Measurements from ENCODE around the gene TM9SF2.
"Not testable (repeated sequence)": the region's sequence is repeated elsewhere in the genome, so short reads cannot be mapped to it uniquely, and the experiment has no call there.

TM9SF2 gene

GRCh38 chr13:99536023-99536422 lies 34.8 kb downstream of the TM9SF2 start:
- DNase-seq (ENCODE audit: low spot score): no peak

- no peak for DNase-seq (ENCODE audit: low spot score)
Measured at GRCh38 chr13:99540530-99540929, 39.3 kb downstream of the TM9SF2 start.

- DNase-seq (ENCODE audit: low spot score): no peak
Measured at GRCh38 chr13:99542788-99543406, 41.6 kb downstream of the TM9SF2 start.

GRCh38 chr13:99545361-99545760 lies 44.1 kb downstream of the TM9SF2 start:
- DNase-seq (ENCODE audit: low spot score): no peak

- no peak for DNase-seq (ENCODE audit: low spot score)
Measured at GRCh38 chr13:99545979-99546378, 44.7 kb downstream of the TM9SF2 start.

- DNase-seq (ENCODE audit: low spot score): no peak
Measured at GRCh38 chr13:99546878-99547277, 45.6 kb downstream of the TM9SF2 start.

GRCh38 chr13:99548448-99548847 lies 47.2 kb downstream of the TM9SF2 start:
- no peak for DNase-seq (ENCODE audit: low spot score)

- no peak for DNase-seq (ENCODE audit: low spot score)
Measured at GRCh38 chr13:99553033-99553432, 51.8 kb downstream of the TM9SF2 start.

GRCh38 chr13:99555149-99555548 lies 53.9 kb downstream of the TM9SF2 start:
- DNase-seq (ENCODE audit: low spot score): no peak

GRCh38 chr13:99556867-99557443 lies 55.7 kb downstream of the TM9SF2 start:
- DNase-seq (ENCODE audit: low spot score): no peak

- DNase-seq (ENCODE audit: low spot score): no peak
Measured at GRCh38 chr13:99558570-99559180, 57.4 kb downstream of the TM9SF2 start.

- no peak for DNase-seq (ENCODE audit: low spot score)
Measured at GRCh38 chr13:99559560-99559959, 58.3 kb downstream of the TM9SF2 start.

- no peak for DNase-seq (ENCODE audit: low spot score)
Measured at GRCh38 chr13:99563404-99563803, 62.1 kb downstream of the TM9SF2 start.

GRCh38 chr13:99564386-99564785 lies 63.1 kb downstream of the TM9SF2 start:
- DNase-seq (ENCODE audit: low spot score): no peak

GRCh38 chr13:99565478-99566124 lies 64.3 kb downstream of the TM9SF2 start:
- DNase-seq (ENCODE audit: low spot score): peak; percentile 41

GRCh38 chr13:99566125-99567083 lies 65.1 kb downstream of the TM9SF2 start:
- DNase-seq (ENCODE audit: low spot score): peak; percentile 21

- DNase-seq (ENCODE audit: low spot score): not testable (repeated sequence)
Measured at GRCh38 chr13:99568901-99569300, 67.6 kb downstream of the TM9SF2 start.

- no peak for DNase-seq (ENCODE audit: low spot score)
Measured at GRCh38 chr13:99572131-99572530, 70.9 kb downstream of the TM9SF2 start.

- DNase-seq (ENCODE audit: low spot score): no peak
Measured at GRCh38 chr13:99572921-99573320, 71.6 kb downstream of the TM9SF2 start.

GRCh38 chr13:99575376-99576120 lies 74.3 kb downstream of the TM9SF2 start:
- DNase-seq (ENCODE audit: low spot score): no peak
